OCI-M1 (cell line): ENCODE results near the gene KCNS3.

Experiments used
- DNase-seq: peaks from one replicate; lab custom pipeline; 2025; lab: John Stamatoyannopoulos, UW

Gene KCNS3

DNA sequence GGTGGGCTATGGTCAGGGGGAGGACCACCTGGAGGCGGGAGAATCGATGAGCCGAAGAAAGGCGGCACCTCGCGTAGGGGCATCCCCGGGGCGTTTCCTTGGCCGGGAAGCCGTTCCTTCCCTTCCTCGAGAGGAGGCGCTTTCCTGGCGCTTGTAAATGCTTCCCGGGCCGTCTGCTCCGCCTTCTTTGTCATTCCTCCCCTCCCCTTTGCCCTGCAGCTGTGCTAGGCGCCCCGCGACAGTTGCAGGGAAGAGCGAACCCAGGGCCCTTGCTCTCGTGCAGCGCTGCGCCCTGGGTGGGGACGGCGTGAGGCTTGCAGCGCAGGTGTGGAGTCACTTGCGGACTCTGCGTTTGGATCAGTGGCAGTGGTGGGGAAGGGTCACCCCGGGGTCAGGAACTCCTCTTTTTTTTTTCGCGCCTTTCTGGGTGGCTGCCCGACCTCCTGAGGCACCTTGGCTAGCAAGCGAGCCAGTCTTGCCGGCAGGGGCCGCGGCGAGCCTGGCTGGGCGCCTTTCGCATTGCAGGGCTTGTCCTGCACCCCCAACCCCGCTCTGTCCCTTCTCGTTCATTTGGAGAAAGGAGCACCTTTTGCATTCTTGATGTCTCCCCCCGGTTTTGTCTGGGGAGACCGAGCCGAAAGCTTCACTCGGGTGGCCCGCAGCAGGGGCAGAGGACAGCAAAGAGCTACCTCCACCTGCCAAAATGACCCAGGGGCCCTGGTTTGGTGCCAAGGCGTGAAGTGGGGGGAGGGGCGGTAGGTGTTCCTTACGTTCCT is 858 bp downstream of the KCNS3 start:
- DNase-seq, result no peak

DNA sequence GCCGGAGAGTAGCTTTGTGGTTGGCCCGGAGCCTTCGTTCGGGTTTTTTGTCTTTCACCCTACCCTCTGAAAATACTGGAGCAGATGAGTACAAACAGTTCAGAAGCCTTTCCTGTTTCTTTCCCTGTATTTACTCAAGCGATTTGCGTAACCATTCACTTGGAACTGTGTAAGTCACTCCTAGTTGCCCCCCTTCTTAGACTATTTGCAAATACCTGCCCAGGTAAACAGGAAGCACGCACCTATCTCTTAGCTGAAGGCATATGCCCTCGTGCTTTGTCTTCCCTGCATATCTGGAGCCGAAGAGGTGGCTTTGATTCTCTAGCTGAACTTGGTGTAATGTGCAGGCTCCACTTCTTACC is 1.4 kb downstream of the KCNS3 start:
- DNase-seq, result no peak

DNA sequence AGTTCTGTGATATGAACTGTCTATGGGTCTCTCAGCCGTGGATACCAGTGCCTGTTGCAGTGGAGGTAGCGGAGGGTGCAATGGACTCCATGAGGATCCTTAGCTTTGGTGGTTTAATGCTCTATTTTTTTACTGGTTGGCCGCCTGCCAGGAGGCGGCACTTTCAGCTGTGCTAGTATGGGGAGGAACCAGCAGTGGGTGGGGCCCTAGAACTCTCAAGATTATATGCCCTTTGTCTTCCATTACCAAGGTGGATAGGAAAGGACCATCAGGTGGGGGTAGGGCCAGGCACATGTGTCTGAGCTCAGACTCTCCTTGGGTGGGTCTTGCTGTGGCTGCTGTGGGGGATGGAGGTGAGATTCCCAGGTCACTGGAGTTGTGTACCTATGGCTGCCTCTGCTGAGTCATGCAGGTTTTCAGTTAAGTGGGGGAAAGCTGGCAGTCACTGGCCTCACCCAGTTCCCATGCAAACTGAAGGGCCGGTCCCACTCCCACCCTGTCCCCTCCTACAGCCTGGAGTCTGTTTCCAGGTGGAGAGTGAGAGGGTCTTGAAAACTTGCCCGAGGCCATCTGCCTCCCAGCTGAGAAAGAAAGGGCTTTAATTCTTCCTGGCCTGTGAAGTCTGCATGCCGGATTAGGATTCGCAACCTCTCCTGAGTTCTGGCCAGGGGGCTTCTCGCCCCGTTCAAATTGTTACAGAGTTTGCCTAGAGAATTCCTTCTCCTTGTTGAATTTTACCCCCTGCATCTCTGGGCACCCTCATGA is 14.5 kb downstream of the KCNS3 start:
- DNase-seq, result no peak

DNA sequence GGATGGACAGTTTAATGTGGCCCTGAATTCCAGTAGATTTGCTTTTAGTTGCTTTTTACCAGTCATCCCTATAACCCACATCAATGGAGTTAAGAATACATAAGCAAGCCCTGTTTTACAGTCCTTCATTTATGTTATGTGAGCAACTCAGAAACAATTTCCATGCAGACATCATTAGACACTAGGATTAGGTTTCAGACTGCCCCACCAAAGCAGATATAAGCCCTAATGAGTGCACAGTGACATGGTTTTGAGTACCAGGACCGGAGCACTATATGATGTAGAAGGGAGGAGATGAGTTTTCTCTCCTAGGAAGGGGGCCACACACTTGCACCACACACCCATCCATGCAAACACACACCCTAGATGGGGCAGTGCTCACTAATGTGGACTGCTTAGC is 15.5 kb downstream of the KCNS3 start:
- no peak for DNase-seq

DNA sequence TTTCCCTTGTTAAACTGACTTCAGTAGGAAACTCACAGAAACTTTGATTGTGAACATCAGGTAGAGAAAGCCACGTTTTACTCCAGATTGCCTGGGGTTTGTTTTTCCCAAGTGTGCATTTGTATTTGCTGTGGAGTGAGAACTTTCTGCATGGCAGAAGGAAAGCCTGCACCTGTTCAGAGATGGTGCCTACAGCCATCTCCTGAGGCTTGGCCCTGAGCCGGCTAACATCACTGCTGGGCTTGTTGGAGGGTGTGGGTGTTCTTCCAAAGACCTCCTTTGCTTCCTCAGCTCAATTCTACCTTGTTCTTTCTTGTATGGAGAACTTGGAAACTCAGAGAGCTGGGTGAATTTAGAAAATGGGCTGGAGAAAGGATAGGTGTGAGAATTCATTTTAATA is 16.1 kb downstream of the KCNS3 start:
- no peak for DNase-seq

DNA sequence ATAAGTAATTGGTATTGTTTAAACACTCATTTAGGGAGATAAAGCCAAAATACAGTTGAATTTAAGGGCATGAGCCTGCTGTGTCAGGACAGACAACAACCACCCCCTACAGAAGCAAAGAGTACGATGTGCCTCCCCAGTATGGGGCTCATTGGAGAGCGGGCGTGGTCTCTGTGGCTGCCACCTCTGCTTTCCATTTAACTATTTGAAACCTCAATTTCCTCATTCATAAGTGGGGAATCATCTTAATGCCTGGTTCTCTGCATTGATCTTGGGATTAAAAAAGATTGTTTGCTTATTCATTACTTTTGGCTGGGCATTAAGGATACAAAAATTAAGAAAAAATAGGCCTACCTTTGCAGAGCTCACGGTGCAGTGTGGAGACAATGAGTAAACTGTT is 21.4 kb downstream of the KCNS3 start:
- DNase-seq, result no peak

DNA sequence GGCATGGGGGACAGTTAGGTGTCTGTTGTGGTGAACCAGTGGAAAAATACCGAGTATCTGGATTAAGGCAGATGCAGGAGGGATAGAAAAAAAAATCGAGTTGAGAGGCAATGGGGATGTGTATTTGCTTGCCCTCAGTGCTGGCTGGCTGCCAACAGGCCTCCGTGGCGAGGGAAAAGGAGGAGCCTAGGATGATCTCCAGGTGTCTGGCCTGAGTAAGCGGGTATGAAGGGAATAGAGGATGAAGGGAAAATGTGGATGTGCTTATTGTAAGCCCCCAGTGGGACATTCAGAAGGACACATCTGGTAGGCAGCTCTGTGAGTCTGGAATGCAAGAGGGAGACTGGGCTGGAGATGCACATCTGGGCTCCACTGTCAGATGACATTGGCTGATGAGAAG is 22.8 kb downstream of the KCNS3 start:
- DNase-seq, result no peak

DNA sequence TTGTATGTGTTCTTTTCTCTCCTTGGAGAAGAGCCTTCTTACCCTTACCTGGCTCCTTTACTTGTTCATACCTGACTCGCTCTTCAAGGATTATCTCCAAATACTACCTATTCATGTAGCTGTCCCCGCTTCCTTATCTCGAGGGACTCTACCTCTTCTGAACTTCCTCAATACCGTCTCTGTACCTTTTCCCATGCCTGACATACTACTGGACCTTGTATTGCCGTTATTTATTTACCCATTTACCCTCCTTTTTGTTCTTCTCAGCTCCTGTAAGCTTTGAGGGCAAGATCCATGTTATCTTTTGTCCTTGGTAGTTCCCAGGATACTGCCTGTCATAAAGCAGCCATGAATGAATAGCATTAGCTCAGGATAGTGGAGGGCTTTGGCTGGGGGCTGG is 32.5 kb downstream of the KCNS3 start:
- no peak for DNase-seq

DNA sequence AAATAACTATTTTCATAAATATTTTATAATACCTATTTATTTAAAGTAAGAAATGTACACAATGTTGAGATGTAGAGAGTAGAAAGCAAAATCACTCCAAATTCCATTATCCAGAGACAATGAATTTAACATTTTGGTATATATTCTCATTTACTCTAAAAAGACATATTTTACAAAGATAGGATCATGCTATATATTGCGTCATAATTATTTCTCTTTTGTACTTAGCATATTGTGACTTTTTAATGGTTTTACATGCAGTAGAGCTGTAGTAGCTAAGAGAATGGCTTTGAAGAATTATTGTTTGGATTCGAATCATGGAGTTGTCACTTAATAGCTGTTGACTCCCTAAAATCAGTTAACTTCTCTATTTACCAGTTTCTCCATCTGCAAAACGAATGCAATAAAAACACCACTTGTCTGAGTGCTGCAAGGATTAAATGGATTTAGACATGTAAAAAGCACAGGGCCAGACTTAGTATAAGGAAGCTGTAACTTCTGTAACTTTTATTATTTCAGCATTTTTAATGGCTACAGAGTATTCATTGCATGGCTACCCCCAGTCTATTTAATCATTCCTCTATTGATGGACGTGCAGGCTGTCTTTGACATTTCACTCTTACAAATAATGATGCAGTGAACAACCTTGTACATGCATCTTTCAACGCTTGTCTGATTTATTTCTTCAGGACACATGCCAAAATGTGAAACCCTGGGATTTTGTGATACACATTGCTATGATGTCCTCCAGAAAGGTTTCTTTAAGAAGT is 33.2 kb downstream of the KCNS3 start:
- no peak for DNase-seq

DNA sequence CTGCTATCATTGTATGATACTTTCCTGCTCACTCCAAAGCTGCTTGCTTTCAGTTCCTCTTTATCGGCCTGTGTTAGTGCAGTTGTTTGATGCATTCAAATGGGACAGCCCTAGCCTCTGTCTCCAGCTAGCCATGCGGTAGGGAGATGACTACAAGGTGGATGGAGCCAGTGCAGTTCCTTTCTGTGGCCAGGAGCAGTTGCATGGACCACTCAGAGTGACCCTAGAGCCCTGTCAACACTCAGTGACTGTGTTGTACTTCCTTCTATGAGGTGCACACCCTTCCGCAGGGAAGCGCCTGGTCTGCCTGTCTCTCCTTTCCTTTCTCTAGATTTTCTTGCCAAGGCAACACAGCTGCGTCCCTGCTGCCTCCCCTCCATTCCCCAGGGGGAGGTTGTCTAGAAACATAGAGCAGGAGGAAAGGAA is 33.8 kb downstream of the KCNS3 start:
- DNase-seq, result no peak

DNA sequence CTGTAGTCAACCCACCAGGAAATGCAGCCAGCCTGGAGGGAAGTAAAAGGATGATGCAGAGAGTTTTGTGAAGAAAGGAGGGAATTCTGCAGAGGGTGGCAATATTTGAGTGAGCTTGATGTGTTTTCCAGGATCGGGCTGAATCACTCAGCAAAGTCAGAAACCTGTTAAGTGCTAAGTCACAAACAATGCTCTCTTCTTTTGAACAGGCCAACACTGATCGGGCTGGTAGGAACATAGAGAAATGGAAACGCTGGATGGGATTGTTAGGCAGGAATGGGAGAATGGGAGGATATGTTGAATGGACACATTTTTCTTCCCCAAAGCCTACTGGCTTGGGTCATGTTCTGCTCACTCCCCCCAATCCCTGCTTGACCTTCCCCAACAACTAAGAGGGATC is 36.6 kb downstream of the KCNS3 start:
- no peak for DNase-seq

DNA sequence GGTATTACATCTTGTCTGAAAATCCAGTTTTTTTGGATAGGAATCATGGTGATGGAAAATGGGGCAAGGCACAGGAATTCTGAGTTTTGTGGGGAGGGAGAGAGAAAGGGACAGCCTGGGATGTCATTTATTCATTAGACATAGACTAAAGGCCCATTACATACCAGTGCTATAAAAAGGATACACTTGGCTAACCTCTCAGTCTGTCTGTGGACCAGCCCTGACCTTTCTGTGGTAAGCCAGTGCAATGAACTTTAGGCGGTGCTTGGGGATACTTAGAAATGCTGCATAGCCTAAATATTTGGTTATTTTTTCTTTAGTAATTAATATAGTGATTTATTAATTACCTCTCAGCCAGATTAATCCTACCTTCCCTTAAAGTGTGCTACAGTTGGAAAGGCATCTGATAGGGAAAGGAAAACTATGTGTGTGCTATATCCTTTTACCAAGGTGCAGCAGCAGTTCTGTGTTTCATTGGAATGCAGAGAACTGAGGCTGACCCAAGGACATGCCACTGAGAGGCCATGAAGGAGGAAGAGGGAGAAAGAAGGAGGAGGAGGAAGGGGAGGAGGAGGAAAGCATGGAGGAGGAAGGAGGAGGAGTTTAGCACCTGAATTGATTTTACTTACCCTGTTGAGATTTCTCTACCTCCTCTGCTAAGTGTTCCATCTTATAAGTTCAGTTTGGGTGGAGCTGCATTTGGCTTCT is 37.5 kb downstream of the KCNS3 start:
- no peak for DNase-seq

DNA sequence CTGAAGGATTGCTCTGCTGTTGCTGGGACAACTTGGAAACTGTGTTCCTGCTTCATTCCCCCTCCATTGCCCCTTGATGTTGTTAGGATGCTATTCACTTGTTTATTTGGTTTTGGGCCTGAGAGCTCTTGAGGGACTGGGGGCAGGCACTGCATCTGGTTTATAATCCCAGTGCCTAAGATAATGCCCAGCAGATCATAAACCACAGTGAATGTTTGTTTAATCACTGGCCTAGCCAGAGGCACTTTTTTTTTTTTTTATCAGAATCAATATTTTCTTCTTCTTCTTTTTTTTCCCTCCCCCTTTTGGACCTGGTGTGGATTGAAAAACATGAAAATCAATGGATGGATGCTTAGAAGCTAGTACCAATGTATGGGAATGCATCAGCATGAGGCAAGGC is 38.1 kb downstream of the KCNS3 start:
- DNase-seq, result no peak

DNA sequence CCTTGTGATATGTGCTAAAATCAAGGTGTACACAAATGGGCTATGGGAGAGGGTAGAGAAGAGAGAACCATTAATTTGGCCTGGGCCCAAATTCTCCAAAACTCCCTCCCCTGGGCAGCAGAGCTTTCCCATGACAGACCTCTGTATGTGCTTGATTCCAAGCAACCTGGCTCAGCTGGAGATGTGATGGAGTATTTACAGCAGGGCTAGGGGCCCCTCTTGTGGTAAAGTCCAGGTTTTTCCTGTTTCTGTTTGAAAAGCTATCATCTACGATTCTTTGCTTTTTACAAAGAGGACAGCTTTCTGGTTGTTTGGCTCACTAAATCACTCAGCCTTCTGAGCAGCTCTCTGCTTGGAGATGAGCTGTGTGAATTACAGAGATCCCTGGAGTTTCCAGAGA is 40.3 kb downstream of the KCNS3 start:
- DNase-seq, result no peak

DNA sequence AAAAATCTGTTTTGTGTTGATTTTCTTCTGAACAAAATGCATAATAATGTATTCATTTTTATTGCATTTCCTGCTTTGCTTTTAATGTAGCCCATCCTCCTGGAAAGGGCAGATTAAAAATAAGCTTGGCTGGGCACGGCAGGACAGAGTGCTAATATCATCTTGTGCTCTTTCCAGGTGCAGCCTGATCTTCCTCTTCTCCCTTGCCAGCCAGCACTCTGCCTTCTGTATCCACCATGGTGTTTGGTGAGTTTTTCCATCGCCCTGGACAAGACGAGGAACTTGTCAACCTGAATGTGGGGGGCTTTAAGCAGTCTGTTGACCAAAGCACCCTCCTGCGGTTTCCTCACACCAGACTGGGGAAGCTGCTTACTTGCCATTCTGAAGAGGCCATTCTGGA is 52.3 kb downstream of the KCNS3 start:
- DNase-seq, result no peak

DNA sequence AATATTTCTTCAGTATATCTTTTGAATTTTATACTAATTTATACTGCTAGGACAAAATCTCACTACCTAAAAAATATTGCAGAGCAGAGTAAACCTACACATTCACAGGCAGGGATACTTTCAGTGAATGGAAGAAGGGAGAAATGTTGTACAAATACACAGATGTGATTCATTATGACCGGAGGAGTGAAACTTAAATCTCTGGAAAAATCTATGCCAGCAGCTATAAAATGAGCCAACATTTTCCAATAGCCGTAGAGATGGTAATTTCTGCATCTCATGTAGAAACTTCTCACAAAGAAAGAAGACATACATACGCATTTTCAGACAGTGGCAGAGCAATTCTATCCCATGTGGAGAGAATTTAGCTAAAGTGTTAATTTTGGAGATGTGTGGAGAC is 54.8 kb downstream of the KCNS3 start:
- DNase-seq, result no peak

DNA sequence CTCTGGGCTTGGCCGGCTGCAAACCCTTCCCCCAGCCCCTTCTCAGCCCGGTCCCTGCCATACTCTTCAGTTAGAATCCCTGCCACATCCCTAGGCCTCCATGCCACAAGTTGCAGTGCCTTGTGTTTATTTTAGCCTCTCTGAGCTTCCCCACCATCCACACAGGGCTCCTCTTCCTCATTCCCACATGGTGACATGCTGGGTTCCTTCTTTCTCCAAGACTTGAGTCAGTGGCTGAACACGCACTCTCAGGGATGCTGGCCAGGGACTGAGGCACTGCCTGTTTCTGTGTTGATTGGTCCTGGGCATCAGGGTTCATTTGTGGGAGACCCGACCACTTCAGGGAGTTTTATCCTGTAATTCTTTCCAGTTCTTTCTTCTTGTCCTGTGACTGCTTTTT is 56.3 kb downstream of the KCNS3 start:
- no peak for DNase-seq

DNA sequence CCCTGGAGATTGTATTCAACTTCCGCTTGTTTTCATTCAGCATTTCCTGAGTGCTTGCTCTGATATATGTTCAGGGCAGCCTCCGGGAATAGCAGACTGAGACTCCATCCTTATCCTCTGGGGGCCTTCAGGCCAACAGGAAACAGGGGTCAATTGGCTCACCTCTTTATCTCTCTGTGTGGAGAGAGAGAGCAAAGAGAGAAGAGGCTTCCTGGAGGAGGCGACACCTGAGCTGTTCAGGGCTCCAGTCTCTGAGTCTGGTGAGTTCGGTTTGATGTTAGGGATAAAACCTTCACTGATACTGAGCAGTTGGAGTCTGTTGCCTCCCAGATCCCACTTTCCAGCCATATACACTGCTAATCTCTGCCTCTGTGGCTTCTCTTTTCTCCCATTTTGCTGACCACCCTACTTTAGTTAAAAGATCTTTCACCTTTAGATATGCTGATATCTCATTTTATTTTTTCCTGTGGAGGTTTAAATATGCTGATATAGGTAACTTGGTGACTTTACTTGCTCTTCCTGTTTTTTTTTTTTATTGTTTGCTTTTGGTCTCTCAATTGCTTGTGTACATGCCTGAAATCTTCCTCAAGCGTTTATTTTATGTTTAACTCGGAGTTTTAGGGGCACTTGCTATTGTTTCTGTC is 56.9 kb downstream of the KCNS3 start:
- DNase-seq, result no peak

DNA sequence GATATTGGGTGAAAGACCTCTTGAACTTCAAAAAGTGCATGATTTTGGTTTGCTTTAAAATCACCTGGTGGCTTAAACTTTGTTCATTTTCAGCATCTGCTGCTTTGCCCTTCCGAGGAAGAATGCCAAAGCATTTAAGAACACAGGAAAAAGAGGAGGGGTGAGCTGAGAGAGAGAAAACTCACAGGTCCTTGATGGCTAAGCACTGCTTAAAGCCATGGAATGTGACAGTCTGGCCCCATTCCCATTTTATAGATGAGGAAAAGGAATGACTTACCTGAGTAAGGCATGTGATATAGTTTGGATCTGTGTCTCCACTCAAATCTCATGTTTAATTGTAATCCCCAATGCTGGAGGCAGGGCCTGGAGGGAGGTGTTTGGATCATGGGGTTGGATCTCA is 58.1 kb downstream of the KCNS3 start:
- DNase-seq, result no peak

DNA sequence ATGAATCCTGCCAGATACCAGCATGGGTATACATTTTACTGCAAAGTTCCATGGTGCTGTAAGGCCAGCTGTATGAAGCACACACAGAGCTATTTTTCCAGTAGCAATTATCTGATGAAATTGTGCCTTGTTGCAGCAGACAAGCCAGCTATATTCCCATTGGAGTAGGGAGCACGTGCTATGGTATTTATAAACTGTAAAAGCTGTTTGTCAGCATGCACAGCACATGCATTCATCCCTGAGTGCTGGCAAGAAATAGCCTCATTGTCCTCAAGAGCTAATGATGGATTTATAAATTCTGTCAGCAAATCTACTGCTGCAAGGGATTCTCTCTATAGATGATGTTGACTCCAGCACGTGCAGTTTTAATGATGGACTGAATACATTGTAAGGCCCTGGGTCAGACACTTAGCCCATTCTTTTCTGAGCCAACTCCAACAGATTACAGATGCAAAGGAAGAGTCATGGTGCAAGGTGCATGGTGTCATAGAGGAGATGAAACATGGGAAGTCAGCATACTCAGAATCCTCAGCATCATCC is 61.7 kb downstream of the KCNS3 start:
- no peak for DNase-seq

DNA sequence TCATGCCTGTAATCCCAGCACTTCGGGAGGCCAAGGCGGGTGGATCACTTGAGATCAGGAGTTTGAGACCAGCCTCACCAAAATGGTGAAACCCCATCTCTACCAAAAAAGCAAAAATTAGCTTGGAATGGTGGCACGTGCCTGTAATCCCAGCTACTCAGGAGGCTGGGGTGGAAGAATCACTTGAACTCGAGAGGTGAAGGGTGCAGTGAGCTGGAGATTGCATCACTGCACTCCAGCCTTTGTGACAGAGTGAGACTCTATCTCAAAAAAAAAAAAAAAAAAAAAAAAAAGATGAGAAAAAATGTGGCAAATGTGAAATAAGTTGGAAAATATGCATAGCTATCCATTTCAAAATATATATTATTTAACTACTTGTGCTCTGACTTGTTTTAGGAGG is 65.0 kb downstream of the KCNS3 start:
- DNase-seq, result no peak

DNA sequence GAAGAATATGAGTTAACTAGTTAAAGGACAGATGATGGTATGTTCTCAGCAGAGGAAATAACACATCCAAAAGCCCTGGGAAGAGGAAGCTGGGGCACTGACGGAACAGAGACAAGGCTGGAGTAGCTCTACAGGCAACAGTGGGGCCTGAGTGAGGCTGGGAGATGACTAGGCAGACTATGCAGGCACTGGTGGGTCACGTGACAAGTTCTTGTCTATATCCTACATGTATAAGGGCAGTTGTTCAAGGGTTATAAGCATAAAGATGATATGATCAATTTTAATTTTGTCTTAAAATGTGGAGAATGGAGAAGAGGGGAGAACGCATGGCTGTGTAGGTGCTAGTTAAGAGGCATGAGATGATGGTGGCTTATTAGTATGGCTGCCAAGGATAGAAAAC is 68.6 kb downstream of the KCNS3 start:
- peak; percentile 7 for DNase-seq
